Amniotic stem cell (primary cell): ENCODE measurements around the gene CHN2.

Experiments used
- DNase-seq: peaks from one replicate; lab custom pipeline; 2025; lab: John Stamatoyannopoulos, UW

The CHN2 gene

GRCh38 chr7:29435167-29435566 is 240.6 kb downstream of the CHN2 start:
- DNase-seq = no peak

- DNase-seq = no peak
Observed at GRCh38 chr7:29435902-29436301, 241.3 kb downstream of the CHN2 start.

GRCh38 chr7:29442146-29442545 is 247.6 kb downstream of the CHN2 start:
- no peak for DNase-seq

- DNase-seq = no peak
Observed at GRCh38 chr7:29443552-29443951, 249.0 kb downstream of the CHN2 start.

- no peak for DNase-seq
Observed at GRCh38 chr7:29444267-29444666, 249.7 kb downstream of the CHN2 start.

GRCh38 chr7:29445736-29446135 is 251.2 kb downstream of the CHN2 start:
- no peak for DNase-seq

- no peak for DNase-seq
Observed at GRCh38 chr7:29447828-29448227, 253.3 kb downstream of the CHN2 start.

GRCh38 chr7:29449569-29450260 is 255.1 kb downstream of the CHN2 start:
- DNase-seq = no peak

GRCh38 chr7:29453021-29453420 is 258.4 kb downstream of the CHN2 start:
- no peak for DNase-seq

- DNase-seq = no peak
Observed at GRCh38 chr7:29454464-29454863, 259.9 kb downstream of the CHN2 start.

- no peak for DNase-seq
Observed at GRCh38 chr7:29454899-29455451, 260.4 kb downstream of the CHN2 start.

- no peak for DNase-seq
Observed at GRCh38 chr7:29457141-29457561, 262.6 kb downstream of the CHN2 start.

- no peak for DNase-seq
Observed at GRCh38 chr7:29457565-29458011, 263.0 kb downstream of the CHN2 start.

- DNase-seq = no peak
Observed at GRCh38 chr7:29458933-29459332, 264.4 kb downstream of the CHN2 start.

GRCh38 chr7:29459589-29459988 is 265.0 kb downstream of the CHN2 start:
- DNase-seq = no peak

GRCh38 chr7:29461996-29462395 is 267.4 kb downstream of the CHN2 start:
- DNase-seq = no peak

- no peak for DNase-seq
Observed at GRCh38 chr7:29463504-29464158, 269.1 kb downstream of the CHN2 start.

- DNase-seq = no peak
Observed at GRCh38 chr7:29464753-29465152, 270.2 kb downstream of the CHN2 start.

GRCh38 chr7:29467193-29467926 is 272.8 kb downstream of the CHN2 start:
- DNase-seq = no peak

- no peak for DNase-seq
Observed at GRCh38 chr7:29468196-29468595, 273.6 kb downstream of the CHN2 start.

GRCh38 chr7:29469281-29469680 is 274.7 kb downstream of the CHN2 start:
- no peak for DNase-seq

- no peak for DNase-seq
Observed at GRCh38 chr7:29469976-29470557, 275.5 kb downstream of the CHN2 start.
